Activated effector memory CD4-positive, alpha-beta T cell treated with anti-CD3 and anti-CD28 coated beads, Interleukin-2, amount 50 U/mL, for 16 hours (primary cell): ENCODE data around the gene CACNA1C.
"Not testable (repeated sequence)": the region's sequence is repeated elsewhere in the genome, so short reads cannot be mapped to it uniquely, and the experiment has no call there.

ENCODE experiments used
- DNase-seq: peaks from one replicate; pipeline ENCODE4 v3.0.0-alpha.2; 2020

The CACNA1C gene

DNA sequence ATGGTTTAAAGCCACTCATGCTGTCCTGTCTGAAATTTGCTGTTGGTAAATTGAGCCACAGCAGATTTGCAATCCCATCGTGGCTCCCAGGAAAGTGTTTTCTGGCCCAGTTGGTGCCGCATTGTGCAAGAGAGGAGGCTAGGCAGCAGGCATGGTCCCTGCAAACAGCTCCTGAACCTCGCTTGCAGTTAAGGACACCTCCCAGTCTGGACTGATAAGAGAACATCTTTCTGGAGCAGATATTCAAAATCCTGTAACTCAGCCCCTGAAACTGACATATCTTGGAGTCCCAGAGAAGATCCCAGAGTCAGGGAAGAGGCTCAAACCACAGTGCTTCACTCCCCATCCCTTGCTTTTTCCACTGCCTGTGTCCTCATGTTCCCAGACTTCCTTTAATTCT is 413.4 kb downstream of the CACNA1C start:
- DNase-seq, result no peak

DNA sequence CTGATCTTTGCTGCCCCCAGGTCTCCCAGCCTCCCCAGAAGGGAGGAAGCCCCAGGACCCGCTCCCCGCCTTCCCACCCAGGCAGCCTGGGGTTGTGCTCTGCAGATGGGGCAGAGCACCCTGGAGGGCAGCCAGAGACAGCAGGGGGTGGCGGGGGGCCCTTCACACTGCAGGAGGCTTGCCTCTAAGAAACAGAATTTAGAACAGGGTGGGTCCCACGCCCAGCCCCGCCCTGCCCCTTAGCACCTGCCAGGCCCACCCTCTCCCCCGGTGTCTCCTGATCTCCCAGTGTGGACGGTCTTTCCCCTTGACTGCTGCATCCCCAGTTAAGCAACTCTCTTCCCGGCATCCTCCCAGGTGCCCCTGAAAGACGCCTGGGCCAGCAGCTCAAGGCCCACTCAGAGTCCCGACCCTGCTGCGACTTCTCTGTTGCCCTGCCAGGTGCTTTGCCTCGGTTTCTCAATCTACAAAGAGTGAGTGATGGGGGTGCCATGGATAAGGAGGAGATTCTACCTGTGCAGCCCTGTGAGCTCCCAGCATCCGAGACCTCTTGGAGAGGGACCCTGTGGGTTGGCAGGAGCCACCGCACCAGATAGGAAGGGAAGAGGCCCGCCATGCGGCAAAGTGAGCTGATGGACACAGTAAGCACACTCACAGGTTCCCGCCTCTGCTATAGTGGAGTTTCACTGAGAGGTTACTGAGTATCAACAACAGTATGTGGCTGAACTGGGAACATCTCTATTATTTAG is 414.8 kb downstream of the CACNA1C start:
- no peak for DNase-seq

DNA sequence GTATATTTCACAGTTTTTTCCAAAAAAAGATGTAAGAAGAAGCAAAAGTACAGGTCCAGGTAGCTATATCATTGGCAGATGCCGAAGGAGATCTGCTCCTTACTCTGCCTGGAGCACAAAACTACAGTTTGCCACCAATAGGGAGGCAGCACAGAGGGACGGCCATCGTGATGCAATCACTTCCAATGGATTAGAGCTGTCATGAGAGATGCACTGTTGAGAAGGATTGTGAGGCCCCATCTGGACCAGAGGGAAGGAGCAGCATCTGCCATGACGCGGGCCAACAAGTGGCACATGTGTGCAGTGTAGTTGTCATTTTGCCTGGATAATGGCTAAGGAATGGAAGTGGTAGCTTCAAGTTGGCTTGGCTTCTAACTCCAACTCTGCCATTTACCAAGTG is 423.2 kb downstream of the CACNA1C start:
- no peak for DNase-seq

DNA sequence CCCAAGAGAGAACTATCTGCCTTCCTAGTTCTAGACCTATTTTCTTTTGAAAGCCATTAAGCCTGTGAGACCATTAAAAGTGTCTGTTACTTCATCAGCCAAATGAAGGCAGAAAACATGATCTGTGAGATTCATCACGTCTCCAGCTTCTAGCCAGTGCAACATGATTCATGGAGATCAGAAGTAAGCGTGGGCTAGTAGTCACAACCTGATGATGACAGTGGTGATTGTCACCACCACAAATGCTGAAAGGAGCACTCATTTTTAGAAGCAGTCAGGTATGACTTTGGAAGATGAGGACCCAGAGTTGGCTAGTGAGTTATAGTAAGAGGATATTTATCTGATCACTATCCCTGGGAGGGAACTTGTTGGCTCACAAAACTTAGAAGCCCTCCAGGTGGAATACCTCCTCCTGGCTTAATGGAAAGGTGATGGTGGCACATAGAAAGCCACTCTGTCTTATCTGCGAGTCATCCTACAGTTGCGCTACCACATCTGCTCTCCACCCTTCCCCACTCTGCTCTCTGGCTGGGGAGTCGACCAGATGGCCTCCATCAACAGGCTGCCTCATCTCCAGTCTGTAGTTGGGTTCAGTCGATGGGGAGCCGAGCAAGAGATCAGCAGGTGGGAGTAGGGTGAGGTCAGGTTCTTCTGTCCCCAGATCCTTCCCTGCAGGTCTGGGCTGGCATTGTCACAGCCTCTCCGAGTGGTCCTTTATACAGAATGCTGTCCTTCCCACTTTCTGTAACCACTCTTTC is 424.4 kb downstream of the CACNA1C start:
- no peak for DNase-seq

DNA sequence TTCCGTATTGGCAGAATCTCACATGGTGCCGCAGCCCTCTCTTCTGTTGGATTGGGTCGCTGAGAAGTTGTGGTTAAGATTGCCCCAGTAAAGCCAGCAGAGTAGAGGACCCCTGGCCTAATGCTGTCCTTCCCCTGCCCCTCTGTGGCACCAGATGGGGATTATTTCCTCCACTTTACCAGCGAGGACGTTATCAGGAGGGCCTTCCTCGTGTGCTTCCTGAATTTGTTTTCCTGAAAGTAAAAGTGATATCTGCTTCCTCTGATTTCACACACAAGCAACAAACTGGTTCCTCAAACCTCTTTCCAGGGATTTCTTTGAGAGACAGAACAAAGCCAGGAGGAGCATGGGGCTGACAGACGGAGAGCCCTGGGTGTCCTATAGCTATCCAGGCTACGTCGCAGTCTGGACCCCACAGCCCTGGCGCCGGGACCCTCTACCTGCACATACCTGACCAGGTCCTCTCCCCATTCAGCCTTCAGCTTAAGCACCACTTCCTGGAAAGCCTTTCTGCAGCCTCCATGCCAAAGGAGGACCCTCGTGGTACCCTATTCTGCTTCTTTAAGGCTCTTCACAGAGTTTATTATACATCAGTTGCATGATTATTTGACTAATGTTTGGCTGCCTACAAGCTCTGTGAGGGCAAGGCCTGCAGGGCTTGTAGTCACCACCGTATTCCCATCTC is 427.2 kb downstream of the CACNA1C start:
- no peak for DNase-seq

DNA sequence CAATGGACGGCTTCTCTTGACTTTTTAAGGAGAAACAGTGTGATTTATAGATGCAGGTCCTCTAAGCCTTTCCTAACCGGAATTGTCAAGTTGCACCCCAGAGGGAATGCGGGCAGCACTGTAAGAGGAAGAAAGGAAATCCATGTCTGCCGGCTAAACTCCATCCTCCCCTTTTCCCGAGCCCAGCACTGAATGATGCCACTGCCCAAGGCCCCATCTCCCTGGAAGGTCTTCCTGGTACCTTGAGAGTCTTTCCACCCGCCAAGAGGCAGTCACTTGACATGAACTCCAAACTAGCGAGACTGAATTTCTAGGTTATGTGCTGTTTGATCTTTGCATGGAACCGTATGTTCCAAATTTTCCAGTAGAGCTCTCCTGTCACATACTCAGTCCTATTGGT is 428.6 kb downstream of the CACNA1C start:
- DNase-seq, result no peak

DNA sequence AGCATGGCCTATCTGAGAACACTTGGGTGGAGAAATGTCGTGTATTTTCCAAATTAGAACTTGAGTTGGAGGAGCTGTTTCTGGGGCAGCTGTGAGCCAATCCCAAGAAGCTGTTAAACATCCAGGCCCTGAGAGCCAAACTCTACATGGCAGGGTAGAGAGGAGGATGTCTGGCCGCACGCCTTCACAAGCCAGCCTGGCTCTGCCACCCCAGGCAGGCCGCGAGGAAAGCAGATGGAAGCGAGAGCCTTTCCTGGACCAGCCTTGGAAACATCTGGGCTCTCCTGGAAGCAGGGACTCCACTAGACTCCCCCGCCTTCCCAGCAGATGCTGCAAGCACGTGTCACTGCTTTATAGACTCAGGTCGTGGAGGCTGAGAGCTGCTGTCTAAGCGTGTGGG is 429.2 kb downstream of the CACNA1C start:
- DNase-seq, result no peak

DNA sequence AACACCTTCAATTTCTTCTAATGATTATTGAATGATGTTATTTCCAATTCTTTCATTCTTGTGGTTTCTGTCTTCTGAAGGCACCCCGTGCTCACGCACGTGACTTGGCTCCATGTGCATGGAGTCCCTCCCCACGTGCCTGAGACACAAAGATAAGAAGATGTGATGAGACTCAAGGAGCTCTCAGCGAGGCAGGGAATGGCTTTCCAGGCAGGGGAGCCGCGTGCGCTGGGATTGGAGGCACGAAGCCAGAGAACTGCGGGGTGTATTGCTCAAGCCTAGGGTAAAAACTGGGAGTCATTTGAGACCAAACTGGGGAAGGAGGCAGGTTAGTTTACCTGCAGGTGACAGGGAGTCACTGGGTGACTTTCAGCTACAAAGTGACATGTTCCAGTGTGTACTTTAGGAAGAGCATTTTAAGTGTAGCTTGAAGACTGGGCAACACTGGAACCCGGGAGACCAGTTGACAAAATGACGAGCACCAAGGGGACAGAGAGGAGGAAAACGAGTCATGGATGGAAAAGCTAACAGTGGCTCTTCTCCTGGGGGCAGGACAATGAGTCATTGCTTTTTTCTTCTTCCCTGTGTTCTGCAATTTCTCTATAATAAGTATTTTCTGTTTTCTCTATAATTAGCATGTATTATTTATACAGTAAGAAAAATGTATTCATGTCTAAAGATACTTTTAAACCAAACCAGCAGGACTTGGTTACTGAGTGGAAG is 430.3 kb downstream of the CACNA1C start:
- DNase-seq, result no peak

DNA sequence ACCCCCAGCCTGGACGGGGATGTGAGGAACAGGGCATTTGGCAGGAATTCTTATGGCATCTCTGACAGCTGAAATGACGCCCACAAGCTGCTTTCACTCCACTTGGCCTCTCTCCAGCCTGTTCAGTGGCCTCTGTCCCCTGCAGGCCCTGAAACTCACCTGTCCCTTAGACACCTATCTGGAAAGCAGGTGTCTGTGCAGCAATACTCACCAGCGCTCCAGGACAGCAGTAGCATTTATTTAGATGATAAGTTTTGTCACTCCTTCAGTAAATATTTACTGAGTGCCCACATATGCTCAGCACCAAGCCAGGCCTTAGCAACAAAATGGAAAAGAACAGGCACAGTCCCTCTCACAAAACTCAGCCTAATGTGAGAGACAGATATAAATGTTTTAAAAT is 430.9 kb downstream of the CACNA1C start:
- no peak for DNase-seq

DNA sequence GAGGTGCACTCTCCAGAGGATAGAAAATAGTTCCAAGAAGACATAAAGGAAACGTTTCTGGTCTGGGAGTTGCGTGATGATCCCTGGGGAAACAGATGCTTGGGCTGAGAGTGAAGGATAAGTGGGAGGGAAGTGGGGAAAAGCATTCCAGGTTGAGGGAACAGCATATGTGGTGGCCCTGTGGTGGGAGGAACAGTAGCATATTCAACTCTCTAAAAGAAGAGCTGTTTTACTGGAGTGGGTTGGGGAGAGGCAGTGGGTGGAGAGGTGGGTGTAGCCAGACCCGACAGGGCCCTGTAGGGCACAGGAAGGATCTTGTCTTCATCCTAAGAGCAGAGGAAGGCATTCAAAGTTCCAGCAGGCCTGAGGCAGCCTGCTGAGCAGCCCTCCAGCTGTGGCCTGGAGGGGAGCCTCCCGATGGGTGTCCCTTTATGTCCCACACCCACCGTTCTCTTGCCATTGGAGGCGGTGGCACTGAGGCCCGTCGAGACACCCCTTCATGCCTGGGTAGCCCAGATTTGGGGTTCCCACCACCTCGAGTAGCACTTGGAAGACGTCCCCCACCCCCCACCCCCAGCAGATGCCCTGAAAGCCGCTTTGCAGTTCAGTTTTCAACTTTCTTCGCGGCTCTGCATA is 431.5 kb downstream of the CACNA1C start:
- no peak for DNase-seq

DNA sequence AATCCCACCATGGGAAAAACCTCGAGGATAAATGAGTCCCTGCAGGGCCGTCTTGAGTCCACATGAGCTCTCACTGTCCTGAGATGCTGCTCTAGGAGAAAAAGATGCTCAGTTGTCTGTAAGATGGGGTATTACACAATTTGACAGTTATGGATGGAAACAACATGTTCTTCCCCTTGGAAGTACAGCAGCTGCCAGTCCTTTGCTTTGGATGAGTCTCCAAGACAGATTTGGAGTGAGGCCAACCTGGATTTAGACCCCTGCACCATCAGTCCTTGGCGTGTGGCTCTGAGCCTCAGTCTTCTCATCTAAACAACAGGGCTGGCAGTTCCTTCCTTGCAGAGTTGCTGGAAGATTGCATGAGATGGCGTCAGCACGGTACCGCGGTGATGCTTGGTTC is 432.9 kb downstream of the CACNA1C start:
- DNase-seq, result no peak

DNA sequence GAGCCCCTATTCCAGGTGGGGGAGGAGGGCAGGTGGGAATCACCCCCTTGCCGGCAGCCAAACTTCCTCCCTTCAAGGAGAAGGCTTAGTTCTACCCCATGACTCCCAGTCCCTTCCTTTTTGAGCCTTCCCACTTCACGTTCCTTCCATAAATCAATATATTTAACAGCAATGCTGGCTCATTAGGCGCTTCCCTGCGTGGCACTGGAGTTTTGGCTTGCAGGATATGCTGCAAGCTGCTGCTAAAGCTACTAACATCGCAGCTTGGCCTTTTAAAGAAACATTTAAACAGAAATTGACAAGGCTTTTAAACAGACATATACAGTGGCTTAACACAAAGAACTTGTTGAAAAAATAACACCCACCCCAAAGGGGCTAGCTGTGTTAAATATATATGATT is 434.0 kb downstream of the CACNA1C start:
- no peak for DNase-seq

DNA sequence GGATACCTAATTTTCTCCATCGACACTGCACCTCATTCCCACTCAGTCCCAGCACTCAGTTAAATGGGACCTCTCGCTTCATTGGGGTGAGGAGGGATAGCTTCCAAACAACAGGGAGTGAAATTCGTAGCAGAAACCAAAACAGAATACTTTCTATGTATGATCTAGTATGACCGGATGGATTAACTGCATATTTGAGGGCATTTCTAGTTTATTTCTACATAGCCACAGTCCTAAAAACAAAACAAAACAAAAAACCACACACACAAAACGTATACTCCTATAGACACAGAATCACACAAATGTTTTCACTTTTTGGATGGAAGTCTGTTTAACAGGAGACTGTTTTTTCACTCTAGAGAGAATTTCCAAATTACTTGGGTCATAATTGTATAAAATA is 434.5 kb downstream of the CACNA1C start:
- DNase-seq, result no peak

DNA sequence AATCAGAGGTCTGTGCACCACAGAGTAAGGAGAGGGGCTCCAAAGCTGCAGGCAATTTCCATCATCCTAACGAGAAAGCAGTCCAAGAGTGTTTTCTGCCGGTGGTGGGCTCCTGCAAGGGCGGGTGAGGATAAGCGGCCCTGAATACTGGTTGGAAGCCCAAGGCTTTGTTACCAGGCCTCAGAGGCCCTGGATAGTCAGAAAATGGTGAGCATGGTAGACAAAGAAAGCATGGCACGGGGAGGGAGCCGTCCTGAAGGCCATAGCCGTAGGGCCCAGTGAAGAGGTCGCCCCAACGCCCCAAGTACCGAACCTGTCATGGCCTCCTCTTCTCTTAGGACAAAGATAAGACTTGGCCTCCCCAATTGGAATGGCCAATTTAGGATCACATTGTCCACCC is 435.3 kb downstream of the CACNA1C start:
- no peak for DNase-seq

DNA sequence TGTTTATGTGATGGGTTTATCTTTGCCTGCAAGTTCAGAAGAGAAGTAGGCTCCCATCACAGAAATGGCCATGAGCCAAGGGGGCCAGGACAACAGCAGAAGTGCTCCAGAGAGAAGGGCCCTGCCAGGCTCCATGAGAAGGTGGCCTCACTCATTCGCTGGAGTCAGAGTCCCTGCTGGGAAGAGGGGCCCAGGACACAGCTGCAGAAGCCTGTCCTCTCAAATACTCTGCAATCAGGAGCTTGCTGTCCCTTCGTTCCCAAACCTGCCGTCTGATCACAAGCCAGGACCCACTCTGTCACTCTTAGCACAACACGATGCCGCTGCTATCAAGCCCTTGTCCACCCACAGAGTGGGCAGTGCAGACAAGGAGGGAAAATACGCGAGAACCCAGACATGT is 435.8 kb downstream of the CACNA1C start:
- no peak for DNase-seq

DNA sequence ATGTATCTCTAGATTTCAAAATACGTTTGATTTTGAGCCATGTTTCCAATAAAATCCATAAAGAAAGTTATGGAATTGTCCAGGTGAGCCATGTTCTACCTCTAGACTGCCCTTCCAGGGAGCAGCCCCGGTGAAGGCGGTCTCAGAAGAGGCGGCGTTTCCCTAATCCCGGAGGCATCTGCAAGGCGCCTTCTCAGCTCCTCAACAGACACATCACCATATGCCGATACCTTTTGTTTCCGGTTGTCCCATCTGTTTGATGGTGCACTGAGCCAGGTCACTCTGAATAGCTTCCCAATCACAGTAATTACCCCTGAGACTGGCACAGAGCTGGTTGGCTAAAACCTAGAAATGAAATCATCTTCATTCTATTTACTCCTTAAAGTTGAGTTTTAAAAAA is 436.5 kb downstream of the CACNA1C start:
- DNase-seq, result no peak

DNA sequence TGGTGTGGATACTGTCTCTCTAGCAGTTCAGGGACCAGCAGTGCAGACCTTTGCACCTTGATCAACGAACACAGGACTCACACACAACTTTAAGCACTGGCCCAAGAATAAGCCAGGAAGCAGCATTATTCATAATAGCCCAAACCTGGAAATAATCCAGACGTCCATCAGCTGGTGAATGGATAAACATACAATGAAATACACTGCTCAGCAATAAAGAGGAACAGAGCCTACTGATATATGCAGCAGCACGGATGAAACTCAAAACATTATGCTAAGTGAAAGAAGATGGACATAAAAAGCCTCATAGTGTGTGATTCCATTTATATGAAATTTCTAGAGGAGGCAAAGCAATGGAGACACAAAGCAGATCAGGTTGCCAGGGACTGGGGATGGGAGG is 438.0 kb downstream of the CACNA1C start:
- DNase-seq, result no peak

DNA sequence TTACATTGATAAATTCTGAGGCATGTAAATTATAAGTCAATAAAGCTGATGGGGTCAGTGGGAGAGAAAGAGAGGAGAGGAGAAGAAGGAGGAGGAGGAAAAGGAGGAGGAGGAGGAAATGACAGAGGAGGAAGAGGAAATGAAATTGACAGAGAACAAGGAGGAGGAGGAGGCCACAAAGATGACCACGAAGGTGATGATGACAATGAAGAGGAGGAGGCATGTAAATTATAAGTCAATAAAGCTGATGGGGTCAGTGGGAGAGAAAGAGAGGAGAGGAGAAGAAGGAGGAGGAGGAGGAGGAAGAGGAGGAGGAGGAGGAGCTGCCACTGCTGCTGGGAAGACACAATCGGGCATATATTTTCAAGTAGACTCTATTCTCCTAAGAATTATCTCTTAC is 438.6 kb downstream of the CACNA1C start:
- not testable (repeated sequence) for DNase-seq

DNA sequence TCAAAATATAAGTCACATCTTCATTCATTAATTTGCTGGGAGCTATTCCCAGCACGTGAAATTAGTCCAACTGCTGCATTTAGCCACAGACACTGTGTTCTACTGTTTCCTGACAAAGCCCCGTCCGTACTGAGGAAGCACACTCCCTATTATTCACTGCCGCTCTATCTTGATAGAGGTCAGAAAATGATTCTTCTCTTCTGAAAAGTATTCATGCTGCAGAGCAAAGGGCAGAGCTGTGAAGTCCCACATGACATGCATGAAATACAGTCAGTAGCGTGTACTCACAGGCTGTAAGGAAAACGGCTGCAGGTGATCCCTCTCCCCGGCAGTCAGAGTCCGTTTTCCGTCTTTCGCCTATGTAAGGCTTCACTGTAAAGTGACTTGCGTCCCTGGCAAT is 439.4 kb downstream of the CACNA1C start:
- no peak for DNase-seq

DNA sequence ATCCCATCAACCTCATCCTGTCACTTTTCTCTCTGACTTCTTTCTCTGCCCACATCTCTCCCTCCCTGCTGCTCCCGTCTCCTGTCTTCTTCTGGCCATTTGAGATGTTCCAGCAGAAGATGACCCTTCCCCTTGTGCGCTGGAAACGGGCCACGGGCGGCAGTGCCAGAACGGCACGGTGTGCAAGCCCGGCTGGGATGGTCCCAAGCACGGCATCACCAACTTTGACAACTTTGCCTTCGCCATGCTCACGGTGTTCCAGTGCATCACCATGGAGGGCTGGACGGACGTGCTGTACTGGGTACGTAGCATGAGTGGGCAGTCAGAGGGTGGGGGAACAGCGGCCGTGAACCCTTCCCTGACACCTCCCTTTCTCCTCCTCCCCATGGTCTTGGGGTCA is 440.3 kb downstream of the CACNA1C start:
- no peak for DNase-seq

DNA sequence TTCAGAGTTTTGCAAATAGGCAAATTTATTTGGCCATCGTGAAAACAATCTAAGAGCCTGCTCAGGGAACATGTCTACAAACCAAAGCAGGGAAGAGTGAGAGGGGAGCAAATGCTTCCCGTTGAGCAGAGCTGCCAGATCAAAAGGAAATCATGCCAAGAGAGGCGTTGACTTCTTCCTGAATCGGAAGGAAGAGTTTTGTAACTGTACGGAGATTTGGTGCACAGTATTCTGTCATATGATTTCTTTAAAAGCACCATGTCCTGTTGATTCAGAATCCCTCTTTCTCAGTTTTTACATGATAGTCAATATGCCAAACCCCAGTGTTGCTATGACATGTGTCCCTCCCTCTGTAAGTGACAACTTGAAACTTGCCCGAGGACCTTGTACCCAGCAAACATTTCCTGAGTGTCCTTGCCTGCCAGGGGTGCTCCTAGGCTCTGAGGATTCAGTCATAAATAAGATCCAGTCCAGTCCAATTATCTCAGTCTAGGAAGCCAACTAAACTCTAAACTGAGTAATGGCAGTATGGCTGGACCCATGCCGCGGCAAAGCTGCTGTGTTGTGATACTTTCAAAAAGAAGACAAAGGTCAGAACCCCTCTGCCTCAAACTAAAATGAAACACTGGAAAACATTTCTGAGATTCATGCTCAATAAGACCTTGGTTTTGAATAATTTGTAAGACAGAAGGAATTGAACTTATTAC is 441.9 kb downstream of the CACNA1C start:
- DNase-seq, result no peak

DNA sequence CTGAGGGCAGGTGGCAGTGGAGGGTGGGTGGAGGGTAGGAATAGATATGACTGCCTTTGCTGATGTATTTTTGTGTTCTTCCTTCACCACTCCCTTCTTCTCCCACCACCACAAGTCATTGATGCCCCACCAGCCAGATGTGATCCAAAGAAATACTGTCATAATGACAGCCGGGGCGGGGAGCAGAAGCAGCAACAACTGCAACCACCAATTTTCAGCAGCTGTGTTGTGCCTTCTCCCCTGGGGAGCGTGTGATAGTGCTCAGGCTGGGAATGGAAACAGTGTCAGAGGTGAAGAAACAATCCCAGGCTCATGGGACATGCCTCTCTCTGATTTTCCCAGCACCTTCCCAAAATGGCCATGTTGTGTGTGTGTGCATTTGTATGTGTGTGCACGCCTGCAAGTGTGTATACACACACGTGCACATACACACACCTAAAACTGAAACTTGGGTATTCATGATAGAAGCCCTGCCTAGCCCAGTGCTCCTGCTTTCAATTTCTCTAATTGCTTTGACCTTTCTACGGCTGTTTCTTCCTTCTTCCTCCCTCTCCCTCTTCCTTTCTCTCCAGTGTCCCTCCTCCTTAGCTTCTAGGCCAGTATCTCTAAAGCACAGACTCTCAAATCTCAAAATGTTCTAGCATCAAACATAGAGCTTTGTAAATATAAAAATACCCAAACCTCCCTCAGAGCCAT is 442.8 kb downstream of the CACNA1C start:
- DNase-seq, result no peak
